ENCODE measurements around the gene RAC2.

RAC2 gene

DNA sequence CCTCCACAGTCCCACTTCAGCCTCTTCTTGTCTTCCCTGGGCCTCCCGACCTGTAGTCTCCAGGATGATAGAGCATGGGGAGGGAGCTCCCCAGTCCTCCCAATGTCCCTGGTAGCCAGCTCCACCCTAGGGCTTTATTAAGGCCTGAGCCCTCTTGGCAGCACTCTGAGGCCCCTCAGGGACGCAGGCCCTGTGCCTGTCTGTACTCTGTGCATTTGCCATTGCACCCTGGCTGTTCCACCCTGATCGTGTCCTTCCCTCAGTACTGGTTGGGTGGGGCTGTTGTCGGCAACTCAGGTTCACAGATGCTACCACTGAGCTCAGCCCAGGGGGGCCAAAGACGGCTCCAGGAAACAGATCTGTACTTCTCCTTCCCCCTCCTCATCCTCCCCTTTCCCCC is 39.0 kb downstream of the RAC2 start:
- H3K79me2 ChIP-seq, result no peaks in the 10 kb centered on the region
- H3K27ac ChIP-seq, result no peak overlapping the region
- no peak overlapping the region for H3K9ac ChIP-seq
- no peak overlapping the region for H3K4me2 ChIP-seq (ENCODE audit: low read length)
- H3K4me3 ChIP-seq (ENCODE audit: low read depth, low read length), result no peak overlapping the region
- TF ChIP-seq, protein P1, sequence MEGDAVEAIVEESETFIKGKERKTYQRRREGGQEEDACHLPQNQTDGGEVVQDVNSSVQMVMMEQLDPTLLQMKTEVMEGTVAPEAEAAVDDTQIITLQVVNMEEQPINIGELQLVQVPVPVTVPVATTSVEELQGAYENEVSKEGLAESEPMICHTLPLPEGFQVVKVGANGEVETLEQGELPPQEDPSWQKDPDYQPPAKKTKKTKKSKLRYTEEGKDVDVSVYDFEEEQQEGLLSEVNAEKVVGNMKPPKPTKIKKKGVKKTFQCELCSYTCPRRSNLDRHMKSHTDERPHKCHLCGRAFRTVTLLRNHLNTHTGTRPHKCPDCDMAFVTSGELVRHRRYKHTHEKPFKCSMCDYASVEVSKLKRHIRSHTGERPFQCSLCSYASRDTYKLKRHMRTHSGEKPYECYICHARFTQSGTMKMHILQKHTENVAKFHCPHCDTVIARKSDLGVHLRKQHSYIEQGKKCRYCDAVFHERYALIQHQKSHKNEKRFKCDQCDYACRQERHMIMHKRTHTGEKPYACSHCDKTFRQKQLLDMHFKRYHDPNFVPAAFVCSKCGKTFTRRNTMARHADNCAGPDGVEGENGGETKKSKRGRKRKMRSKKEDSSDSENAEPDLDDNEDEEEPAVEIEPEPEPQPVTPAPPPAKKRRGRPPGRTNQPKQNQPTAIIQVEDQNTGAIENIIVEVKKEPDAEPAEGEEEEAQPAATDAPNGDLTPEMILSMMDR (IDR thresholded peaks at IDR 0.05), result no peak
- no peaks in the 10 kb centered on the region for H3K36me3 ChIP-seq (ENCODE audit: control insufficient read depth, insufficient read depth, low read length)
- H2AFZ ChIP-seq, result no peak overlapping the region
- no peaks in the 10 kb centered on the region for H3K9me3 ChIP-seq (ENCODE audit: control insufficient read depth, low read length)
- H3K4me1 ChIP-seq, result no peaks in the 10 kb centered on the region
- no peaks in the 10 kb centered on the region for H3K27me3 ChIP-seq (ENCODE audit: control insufficient read depth, insufficient read depth, low read length)

DNA sequence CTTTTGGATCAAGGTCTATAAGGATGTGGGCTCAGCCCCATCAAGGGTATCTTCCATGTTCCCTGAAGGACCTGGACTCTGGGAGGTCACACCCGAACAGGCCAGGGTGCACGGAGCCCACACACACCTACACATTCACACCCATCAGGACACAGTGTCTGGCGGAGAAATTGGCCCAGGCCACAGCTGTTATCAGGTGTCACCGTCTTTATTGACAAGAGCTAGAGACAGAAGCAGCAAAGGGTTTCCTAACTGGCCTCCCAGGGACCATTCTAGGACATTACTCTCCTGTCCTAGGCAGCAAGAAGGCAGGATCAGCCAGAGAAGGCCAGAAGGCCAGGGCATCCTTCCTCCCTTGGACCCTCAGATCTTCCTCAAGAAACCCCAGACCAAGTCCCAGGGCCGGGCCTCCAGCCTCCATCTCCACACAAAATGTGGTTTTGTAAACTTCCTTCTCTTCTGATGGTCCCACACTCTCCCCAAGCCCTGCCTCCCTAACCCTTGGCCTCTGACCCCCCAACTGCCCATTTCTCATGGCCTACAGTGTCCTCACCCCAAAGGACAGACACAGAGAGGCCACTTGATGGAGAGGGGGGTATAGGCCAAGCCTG is 39.9 kb downstream of the RAC2 start:
- Histone ChIP-seq H3K27ac (no peak overlapping the region), H3K9ac (no peak overlapping the region), H3K9me3 (ENCODE audit: control insufficient read depth, low read length) (no peaks in the 10 kb centered on the region), H3K27me3 (ENCODE audit: control insufficient read depth, insufficient read depth, low read length) (no peaks in the 10 kb centered on the region), H3K4me2 (ENCODE audit: low read length) (no peak overlapping the region), H3K79me2 (no peaks in the 10 kb centered on the region), H3K4me1 (no peaks in the 10 kb centered on the region), H2AFZ (no peak overlapping the region), H3K36me3 (ENCODE audit: control insufficient read depth, insufficient read depth, low read length) (no peaks in the 10 kb centered on the region), H3K4me3 (ENCODE audit: low read depth, low read length) (no peak overlapping the region)
- TF ChIP-seq, protein P1 (IDR thresholded peaks at IDR 0.05), result no peak

DNA sequence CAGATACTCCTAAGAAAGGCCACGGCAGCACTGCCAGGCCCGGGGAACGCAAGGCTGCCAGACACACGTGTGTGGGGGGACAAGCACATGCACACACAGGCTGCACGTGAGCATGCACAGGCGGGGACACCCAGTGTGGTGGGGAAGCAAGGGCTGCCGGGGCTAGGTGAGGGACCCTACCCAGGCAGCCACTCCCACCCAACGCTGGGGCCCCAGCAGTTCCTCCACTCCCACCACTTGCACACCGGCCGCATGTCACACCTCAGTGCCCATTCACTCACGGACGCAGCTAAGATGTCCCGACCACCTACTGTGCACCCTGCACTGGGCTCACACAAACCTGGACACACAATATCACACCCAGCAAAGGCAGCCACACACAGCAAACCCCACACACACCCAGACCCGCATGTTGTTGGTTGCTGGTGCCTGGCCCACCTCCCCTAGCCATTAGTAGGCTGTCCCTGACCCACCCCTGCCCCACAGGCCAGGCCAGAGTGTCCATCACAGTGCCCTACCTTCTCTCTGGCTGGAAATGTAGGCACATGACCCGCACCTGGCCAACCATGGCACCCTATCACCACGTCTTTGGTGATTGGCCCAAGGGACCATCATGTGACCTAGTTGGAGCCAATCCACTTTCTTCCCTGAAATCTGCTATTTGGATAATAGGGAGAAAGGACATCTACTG is 40.6 kb downstream of the RAC2 start:
- Histone ChIP-seq H3K27me3 (ENCODE audit: control insufficient read depth, insufficient read depth, low read length) (no peaks in the 10 kb centered on the region), H2AFZ (no peak overlapping the region), H3K27ac (no peak overlapping the region), H3K9me3 (ENCODE audit: control insufficient read depth, low read length) (no peaks in the 10 kb centered on the region), H3K4me3 (ENCODE audit: low read depth, low read length) (no peak overlapping the region), H3K4me2 (ENCODE audit: low read length) (no peak overlapping the region), H3K79me2 (no peaks in the 10 kb centered on the region), H3K36me3 (ENCODE audit: control insufficient read depth, insufficient read depth, low read length) (no peaks in the 10 kb centered on the region), H3K9ac (no peak overlapping the region), H3K4me1 (no peaks in the 10 kb centered on the region)
- TF ChIP-seq, protein P1 (IDR thresholded peaks at IDR 0.05), result no peak

DNA sequence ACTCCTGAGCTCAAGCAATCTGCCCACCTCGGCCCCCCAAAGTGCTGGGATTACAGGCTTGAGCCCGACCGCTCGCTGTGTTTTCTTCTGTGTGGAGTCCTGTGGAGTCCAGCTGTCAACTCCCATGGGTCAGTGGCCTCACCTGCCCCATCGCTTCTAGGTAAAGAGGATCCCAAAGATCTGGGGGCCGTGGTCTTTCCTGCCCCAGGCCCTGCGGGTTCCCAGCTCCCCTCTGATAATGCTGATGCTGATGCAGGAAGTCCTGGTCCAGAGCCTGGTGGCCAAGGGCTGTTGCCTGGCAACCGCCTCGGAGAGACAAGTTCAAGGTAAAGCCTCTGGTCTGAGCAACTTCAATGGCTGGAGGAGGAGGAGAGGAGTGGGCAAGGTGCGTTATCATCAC is 41.4 kb downstream of the RAC2 start:
- Histone ChIP-seq H2AFZ (no peak overlapping the region), H3K9ac (no peak overlapping the region), H3K4me3 (ENCODE audit: low read depth, low read length) (no peak overlapping the region), H3K4me2 (ENCODE audit: low read length) (no peak overlapping the region), H3K27ac (no peak overlapping the region), H3K36me3 (ENCODE audit: control insufficient read depth, insufficient read depth, low read length) (no peaks in the 10 kb centered on the region), H3K79me2 (no peaks in the 10 kb centered on the region), H3K4me1 (peaks cover 6% of the 10 kb centered on the region), H3K9me3 (ENCODE audit: control insufficient read depth, low read length) (no peaks in the 10 kb centered on the region), H3K27me3 (ENCODE audit: control insufficient read depth, insufficient read depth, low read length) (no peaks in the 10 kb centered on the region)
- TF ChIP-seq, protein P1 (IDR thresholded peaks at IDR 0.05), result no peak
